GM12891 (cell line): ENCODE data around the gene ZDHHC11B.
"Not testable (repeated sequence)": the region's sequence is repeated elsewhere in the genome, so short reads cannot be mapped to it uniquely, and the experiment has no call there.

Source experiments
- PAX5 ChIP-seq: IDR thresholded peaks from 2 replicates; pipeline ENCODE4 v1.6.1; 2011; ENCODE audit warnings: low read length, moderate library complexity, mild to moderate bottlenecking; ENCODE audit not compliant: insufficient read depth, severe bottlenecking
- POLR2A ChIP-seq: IDR thresholded peaks from 2 replicates; pipeline ENCODE4 v1.6.1; 2011; ENCODE audit warnings: low read depth, low read length, control low read depth
- SPI1 ChIP-seq: IDR thresholded peaks from 2 replicates; pipeline ENCODE4 v1.6.1; 2011; ENCODE audit warnings: low read depth, low read length, control low read depth
- TAF1 ChIP-seq: IDR thresholded peaks from 2 replicates; pipeline ENCODE4 v1.6.1; 2011; ENCODE audit warnings: low read depth, low read length, control low read depth

GRCh38 chr5:813575-813974 lies 29.0 kb upstream of the ZDHHC11B start:
- TF ChIP-seq POLR2A, PAX5, SPI1, TAF1: not testable (repeated sequence)
